HG03095 (cell line): Measurements from ENCODE around the gene FOXA1.

Experiments used
- ATAC-seq: cut with Tn5 transposase; IDR thresholded peaks from one replicate; pipeline ENCODE4 v1.9.1; 2021; ENCODE audit warnings: moderate library complexity; ENCODE audit not compliant: unreplicated experiment

Gene FOXA1

DNA sequence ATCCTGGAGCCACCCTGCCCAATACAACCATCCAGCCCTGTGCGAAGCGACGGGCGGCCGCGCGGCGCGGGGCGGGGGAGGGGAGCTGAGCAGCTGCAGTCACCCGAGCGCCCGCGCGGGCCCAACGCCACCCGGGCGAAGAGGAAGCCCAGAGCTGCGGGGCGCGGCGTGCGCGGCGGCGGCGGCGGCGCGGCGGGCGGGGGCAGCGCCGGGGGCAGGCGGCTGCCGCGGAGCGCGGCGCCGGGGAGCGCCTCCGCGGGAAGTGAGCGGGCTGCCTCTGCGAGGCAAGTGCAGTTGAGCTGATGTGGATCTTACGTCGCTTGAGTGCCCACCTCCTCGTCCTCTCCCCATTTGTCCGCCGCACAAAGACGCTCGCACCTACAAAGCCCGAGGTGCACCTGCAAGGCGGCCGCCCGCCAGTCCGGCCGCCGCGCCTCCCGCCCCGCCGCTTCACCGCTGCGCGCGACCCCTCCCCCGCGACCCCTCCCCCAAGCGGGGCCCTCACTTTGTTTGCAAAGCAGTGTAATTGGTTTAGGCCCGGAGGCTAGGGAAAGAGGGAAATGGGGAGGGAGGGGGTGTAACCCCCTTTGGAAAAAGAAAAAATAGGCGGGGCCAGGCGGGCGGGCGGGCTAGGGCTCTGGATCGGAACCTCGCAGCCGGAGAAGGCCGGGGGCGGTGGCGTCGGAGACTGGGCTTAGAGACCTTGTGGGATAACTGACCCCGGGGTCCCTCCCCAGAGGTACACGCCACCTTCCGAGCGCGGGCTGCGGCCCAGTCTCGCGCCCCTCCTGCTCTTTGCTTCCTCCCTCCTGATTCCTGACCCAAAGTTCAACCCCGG lies at the start of gene FOXA1, which contains the start of gene TTC6:
Gene FOXA1 (minus strand): TSS at position 279 of the 838 bp plus-strand sequence. CDS start 277 bp downstream, at position 2.
Gene TTC6 (plus strand): TSS at position 659 of the 838 bp plus-strand sequence. CDS start 26,436 bp downstream, outside the sequence.
- ATAC-seq: no peak

DNA sequence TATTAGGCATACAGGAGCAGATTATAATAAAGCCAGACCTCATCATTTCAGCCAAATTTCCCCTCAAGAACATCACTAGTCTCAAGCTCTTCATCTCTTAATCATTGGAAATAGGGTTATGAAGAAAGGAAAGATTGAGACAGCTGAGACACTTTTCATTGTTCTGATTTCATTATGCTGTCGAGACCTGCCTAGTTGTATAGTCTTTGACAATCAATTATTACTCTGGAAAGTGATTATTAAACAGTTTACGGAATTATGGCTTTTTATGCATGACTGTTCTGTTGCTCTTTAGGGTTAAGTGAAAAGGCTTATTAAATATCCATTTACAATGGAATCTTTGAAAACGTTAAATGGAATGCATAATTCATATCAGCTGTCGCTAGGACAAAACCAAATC lies 48.7 kb upstream of the FOXA1 start:
- no peak for ATAC-seq

DNA sequence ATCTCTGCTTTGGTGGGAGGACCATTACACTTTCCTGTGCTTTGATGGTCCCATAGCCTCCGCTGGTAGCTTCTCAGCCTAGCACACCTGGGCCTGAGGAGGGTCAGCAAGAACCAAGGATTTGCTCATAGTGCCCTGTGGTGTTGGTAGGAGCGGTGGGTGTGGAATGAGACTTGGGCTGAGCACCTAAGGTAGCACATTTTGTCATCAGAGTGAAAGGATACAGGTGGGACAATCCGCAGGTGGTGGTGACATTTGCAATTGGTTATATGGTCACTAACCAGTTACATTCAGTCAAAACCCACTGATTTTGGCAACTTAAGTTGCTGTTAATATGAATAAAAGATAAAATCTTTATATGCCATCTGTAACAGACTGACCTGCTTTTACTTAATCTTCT lies 47.1 kb upstream of the FOXA1 start:
- ATAC-seq: no peak

DNA sequence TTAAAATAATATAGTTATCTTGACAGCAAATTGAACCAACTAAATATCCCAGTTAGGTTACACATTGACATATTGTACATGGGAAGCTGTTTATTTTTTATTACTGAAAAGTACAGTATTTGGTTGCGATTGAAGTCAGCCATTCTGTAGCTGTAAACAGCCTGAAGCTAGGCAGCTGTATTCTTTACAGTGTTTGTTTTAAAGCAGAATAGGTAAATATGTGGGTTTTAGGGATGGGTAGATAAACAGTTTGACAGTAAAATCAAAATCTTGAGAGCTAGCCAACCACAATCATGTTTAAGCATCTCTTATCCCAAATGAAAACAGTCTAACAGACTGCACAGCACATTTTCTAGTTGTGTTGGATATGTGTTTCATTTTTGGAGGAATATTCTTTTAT lies 46.1 kb upstream of the FOXA1 start:
- no peak for ATAC-seq

DNA sequence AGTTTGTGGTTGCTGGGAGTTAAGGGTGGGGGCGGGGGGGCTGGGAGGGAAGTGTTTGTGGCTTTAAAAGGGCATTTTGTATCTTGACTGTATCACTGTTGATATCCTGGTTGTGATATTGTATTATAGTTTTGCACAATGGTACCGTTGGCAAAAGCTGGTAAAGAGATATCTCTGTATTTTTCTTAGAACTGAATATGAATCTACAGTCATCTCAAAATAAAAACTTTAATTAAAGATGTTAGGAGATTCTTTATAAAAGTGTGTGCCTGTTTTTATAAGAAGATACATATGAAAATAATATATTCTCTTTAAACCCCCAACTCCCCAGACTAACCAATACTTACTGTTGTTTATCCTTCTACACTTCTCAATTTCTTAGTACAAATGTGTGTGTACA lies 43.5 kb upstream of the FOXA1 start:
- ATAC-seq: no peak

DNA sequence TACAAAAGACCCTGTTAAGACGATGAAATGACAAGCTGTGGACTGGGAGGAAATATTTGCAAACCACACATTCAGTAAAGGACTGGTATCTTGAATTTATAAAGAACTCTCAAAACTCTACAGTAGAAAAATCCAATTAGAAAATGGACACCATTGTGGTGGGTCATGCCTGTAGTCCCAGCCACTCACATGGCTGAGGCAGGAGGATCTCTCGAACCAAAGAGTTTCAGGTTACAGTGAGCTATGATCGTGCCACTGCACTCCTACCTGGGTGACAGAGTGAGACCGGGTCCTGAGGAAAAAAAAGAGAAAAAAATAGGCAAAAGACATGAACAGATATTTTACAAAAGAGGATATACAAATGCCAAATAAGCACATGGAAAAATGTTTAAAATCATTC lies 42.3 kb upstream of the FOXA1 start:
- ATAC-seq: no peak

DNA sequence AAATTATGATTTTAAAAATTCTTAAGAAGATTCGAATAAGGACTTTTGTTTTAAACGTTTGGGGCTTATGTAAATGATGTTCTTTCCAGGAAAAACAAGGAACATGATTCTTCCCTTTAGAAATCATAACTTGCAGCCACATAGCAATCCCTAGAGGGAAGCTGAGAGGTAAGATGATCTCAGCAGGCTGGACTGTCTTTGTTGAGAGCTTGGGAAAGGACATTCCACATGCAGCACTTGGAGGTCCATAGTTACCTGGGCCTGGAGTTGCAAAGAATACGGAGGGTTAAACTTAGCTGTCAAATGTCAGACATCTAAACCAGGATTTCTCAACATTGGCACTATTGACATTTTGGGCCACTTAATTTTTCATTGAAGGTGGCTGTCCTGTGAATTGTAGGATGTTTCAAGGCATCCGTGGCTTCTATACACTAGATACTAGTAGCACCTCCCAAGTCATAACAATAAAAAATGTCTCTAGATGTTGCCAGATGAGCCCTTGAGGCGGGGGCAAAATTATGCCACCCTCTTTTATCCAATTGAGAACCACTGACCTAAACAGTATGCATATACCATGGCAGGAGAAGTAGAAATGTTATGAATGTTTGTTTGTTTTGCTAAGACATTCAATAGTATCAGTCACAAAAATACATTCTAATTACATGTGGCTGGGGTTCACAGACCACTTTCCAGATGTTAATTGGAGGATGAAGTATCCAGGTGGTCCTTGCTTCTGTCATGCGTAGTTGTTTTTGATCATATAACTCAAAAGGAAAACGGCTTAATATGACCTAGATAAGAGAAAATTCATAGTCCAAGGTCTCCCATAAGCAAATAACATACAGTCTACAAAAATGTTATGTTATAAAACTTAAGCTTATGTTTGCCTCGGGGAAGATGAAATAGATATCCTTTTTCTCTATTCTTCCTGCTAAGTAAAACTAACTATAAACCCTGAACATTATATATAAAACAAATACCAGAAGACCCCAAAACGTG lies 30.8 kb upstream of the FOXA1 start:
- ATAC-seq: no peak

DNA sequence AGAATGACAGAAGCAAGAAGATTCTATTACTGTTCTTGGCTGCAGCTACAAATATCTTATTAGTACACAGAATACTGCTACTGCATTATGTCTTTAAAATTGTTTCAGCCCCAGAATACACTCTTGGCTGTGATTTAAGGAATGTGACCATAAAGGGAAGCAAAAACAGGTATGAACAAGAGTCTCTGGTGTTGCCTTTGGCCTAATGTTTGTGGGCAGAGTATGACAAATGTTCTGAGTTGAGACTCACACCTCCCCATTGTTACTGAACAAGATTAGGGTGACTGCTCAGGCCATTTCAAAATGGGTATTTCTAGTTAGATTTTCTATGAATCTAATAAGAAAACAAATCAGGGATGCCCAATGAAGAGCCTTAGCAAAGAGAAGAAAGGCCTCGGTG lies 28.9 kb upstream of the FOXA1 start:
- ATAC-seq: no peak

DNA sequence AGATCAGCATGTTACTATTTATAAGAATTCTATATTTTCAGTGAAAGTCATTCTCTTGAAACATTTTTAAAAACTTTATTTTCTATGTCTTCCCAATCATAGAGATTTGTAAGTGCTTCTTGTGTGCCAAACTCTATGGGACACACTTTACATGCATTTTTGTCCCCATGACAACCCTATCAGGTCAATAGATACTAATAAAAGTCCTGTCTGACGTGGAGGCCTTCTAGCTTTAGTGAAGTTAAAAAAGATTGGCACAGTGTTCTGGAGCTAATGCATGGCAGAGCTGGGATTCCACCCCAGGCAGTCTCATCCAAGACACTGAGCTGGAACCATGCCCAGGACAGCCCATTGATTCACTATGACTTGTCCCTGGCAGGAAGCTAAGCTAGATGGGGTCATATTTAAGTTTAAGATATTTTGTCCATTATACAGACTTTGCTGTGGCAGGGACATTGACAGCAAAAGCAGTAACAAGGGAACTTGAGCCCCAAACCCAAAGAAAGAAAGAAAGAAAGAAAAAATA lies 28.4 kb upstream of the FOXA1 start:
- ATAC-seq: no peak

DNA sequence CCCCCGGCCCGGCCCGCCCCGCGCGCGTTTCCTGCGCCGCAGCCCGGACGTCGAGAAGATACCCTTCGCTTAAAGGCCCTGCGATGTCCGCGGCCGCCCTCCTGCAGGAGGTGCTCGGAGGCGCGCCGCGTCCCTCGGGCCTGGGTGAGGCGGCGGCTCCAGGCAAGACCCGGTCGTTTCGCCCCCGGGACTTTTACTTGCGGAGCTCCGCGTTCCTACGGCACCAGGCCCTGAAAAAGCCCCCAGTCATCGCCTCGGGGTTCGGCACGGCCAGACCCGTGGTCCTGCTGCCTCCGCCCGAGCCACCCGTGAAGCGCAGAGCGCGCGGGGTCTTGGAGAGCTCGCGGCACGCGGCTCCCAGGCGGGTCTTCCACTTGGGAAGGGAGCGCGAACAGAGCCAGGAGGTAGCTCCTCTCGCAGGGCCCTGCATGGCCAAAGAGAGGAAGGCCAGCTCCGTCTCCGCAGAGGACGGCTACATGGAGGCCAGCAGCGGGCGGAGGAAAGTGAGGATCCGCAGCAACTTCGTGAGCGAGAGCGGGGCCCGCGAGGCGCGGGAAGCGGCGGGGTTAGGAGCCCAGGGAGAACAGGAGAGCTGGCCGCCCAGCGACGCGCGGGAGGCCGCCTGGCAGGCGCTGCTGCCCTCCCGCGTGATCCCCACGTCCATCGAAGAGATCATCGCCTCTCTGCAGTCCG lies 27.3 kb upstream of the FOXA1 start:
- no peak for ATAC-seq

DNA sequence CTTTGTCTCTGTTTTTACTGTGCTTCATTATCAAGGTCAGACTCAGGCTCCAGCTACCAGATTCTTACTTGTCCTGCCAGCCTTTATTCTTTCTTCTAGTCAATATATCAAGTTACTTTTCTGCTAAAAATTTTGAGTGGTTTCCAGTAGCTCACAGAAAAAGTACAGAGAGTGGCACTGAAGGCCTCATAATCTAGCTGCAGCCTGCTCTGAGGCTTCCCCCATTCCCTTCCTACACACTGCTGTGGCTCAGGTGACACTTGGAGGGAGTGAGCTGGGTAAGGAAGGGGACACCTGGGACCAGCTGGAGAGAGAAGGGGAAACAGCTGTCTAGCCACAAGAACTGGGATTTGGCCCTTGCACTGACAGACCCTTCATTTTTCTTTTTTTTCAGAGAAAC lies 25.8 kb upstream of the FOXA1 start:
- no peak for ATAC-seq

DNA sequence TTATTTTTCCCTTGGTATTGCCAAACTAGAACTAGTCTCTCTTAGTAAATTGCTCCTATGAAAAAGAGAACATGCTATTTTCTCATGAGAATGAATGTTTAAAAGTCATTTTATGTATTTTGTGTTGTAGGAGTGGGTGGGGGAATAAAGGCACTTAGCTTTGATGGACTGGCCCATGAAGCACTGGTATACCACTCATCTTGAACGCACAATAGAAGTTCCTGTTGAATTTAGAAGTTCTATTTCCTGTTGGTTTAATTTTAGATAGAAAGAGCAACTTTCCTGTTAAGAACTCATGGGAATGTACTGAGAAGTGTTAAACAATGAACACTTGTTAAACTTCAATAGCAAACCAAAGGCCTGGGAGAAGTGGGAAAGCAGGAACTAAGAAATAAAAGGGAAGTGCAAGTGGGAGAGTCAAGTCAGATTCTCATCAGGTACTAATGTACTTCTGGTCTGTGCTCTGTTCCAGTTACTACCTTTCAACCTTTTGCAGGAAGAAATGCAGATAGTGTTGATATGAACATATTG lies 23.5 kb upstream of the FOXA1 start:
- no peak for ATAC-seq

DNA sequence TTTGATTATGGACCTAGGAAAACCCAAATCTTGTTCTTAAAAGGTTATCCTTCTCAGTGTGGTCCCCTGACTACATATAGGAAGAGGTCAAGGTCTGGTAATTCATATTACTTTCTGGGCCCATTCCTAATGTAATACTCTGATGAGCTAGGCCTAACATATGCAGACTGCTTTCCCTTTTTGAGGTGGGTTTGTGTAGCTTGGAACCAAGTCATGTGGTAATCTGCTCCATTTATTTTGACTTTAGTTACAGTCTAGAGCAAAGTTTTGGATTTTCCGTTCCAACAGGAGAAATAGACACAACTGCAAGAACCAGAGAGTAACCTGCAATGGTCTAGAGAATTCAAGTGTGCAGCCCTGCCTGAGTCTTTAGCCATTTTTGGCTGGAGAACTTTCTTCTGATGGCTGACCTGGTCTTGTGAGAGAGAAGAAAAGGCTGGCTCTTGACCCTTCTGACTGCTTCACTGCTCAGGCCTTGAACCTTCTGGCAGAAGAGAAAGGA lies 22.9 kb upstream of the FOXA1 start:
- ATAC-seq: no peak

DNA sequence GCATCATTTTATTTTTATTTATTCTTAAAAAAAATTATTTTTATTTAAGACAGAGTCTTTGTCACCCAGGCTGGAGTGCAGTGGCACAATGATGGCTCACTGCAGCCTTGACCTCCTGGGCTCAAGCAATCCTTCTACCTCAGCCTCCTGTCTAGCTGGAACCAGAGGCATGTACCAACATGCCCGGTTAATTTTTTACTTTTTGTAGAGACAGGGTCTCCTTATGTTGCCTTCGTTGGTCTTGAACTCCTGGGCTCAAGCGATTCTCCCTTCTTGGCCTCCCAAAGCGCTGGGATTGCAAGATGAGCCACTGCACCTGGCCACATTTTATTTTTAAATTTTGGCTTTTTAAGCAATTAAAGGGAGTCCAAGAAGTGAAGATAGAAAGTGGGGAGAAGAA lies 21.8 kb upstream of the FOXA1 start:
- no peak for ATAC-seq

DNA sequence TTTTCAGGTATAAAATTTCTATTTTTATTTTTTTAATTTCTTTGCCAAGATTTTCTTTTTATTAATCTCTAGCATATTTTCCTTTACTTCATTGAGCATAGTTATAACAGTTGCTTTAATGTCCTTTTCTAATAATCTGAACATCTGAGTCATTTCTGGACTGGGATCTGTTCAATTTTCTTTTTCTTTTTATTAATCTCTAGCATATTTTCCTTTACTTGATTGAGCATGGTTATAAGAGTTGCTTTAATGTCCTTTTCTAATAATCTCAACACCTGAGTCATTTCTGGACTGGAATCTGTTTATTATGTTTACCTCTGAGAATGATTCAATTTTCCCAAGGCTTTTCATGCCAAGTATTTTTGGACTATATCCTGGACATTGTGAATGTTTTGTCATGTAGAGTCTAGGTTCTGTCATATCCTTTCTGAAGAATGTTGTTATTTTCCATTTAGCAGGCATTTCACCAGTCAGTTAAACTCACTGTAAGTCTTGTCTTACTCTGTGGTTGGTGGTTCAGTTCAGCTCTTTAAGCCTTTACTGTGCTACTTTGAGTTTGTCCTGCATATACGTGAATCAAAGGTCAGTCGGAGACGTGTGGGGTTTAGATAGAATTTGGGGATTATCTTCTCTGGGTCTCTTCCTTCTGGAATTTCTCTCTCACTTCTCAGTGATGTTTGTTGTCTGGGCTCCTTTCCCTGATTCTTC lies 20.7 kb upstream of the FOXA1 start:
- no peak for ATAC-seq

DNA sequence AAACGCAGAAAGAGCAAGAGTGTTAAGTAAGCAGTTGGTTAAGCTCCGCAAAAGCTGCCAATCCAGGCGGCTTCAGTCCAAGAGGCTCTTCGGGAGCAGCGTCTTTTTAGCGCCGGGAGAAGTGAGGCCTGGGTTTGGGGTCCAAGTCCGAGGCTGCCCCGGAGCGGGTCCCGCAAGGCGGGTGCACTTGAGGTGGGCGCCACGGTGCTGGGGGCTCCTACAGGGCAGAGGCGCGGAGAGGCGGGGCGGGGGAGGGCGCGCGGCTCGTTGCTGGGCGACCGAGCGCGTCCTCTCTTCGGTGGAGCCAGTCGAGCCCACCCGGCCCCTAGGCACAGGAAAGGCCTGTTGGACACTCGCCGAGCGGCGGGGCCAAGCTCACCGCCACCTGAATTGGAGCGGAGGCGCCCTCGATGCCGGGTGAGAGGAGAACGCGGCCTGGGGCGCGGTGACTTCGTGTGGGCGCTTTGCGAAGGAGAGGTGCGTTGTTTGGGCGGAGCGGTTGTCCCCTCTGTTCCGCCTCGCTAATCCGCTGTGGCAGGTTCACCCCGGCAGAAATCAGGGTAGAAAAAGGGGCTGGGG lies 16.0 kb upstream of the FOXA1 start:
- ATAC-seq: no peak

DNA sequence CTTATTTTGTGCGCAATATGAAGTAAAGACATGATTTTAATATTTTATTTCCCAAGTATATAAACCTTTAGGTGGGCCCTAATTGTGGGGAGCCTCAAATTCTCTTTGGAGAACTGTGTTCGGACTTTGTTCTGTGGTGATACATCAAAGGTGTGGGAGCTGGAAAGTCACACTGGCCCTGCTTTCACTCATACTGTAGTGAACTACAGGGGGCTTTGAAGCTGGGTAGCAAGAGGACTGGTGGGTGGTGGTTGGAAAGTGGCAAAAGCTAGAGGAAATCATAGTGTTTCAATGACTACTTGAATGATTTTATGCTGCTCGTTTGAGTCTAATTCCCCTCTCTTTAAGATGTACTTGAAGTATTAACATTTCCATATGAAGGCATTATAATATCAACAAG lies 13.6 kb upstream of the FOXA1 start:
- ATAC-seq: no peak

DNA sequence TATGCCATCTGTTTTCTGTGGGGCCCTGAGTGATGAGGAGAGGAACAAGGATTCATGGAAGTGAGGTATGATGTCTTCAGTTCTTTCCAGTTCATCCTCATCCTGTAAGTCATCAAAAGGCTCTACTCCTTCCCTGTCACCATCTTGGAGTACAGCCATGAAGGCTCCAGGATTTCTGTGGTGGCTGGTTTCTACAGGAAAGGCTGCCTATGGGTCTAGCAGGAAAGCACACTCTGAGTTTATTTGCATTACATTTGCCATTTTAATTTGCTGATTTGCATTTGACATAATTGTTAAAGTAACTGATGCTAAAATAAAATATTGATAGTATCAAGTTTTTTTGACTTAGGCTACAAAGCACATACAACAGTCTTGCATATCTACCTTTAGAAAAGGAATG lies 11.6 kb upstream of the FOXA1 start:
- ATAC-seq: no peak

DNA sequence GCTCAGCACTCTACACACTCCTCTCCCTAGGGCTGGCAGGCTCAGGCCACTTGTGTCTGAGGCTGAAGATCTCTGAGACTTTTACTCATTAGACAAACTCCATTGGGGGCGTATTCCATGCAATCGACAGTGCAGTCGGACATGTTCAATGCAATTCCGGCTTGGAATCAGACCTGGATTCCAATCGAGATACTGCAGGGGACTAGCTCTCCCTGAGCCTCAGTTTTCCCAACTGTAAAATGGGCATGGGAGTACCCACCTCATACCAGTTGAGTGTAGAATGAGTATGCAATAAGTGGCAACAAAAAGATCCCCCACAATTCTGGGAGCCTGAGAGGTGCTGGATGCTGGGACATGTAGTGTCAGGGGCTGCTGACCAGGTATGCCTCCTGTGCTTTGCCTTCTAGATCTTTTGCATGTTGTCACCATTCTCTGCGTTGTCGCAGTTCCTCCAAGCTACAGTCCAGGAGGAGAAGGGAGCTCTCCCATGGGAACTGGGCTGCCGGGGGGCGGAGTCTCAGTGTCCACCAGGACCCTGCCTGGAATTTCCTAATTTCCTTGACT lies 8.7 kb upstream of the FOXA1 start:
- no peak for ATAC-seq
